HepG2 (cell line): ENCODE measurements around the gene KIRREL3. TPM values are rescaled to one million over a fixed set of nuclear protein-coding genes. Genes with fewer than 3 reads are reported as not detected.

Experiments used
- ATAC-seq: fragments of 200-7000 bp; cut with Tn5 transposase; 3 replicates; pipeline ENCODE4 v1.9.1; 2020; ENCODE audit warnings: mild to moderate bottlenecking, moderate library complexity
- BruUV-seq: library from RNA; stranded (reverse); fragments of 400-500 nt; replicated peaks from 2 replicates; lab custom pipeline; 2021; lab: Mats Ljungman, UMichigan
- CTCF ChIA-PET: fragments of 300-600 bp; formaldehyde crosslinking; extraction: SDS; loops from one replicate; lab custom pipeline; 2021; ENCODE audit warnings: low total read pairs, inconsistent platforms, low intra/inter-chr PET ratio; lab: Yijun Ruan, JAX
- POLR2A ChIA-PET: fragments of 350-600 bp; sonication (Branson Sonifier 250); formaldehyde crosslinking; loops from one replicate; lab custom pipeline; 2020; ENCODE audit warnings: antibody characterized with exemption, inconsistent platforms; lab: Yijun Ruan, JAX
- DNase-seq: peaks from one replicate; pipeline ENCODE4 v3.0.0-alpha.2; 2015; ENCODE audit warnings: low spot score
- FAIRE-seq: peaks from 3 replicates; lab custom pipeline; 2011; peaks lifted over from hg19 to GRCh38; lab: Jason Lieb, UNC
- H2AFZ ChIP-seq: one replicate; pipeline ENCODE4 v1.6.1; 2011; ENCODE audit warnings: low read length, inconsistent platforms
- H3K27ac ChIP-seq: fragments of 300-600 bp; 3 replicates; pipeline ENCODE4 v1.8.0; 2011; ENCODE audit warnings: mixed run types, mild to moderate bottlenecking, mixed read lengths, low read length, inconsistent platforms; ENCODE audit not compliant: insufficient read depth; ENCODE audit errors: extremely low read length
- H3K27me3 ChIP-seq, 2 experiments: fragments of 200-600 bp in 1 of 2; 2 replicates in 1 of 2; 3 replicates in 1 of 2; pipeline versions ENCODE4 v1.6.0 to v1.8.0; 2011; ENCODE audit warnings: low read length in 2 of 2, mild to moderate bottlenecking in 2 of 2, moderate library complexity in 2 of 2, inconsistent platforms in 1 of 2; ENCODE audit not compliant: insufficient read depth in 2 of 2, control insufficient read depth in 1 of 2
- H3K36me3 ChIP-seq, 2 experiments: fragments of 200-600 bp in 1 of 2; replicated peaks in 1 of 2; 2 replicates in 1 of 2; 3 replicates in 1 of 2; pipeline versions ENCODE4 v1.5.1 to v1.8.0; 2011; ENCODE audit warnings: low read length in 2 of 2, inconsistent platforms in 1 of 2; ENCODE audit not compliant: insufficient read depth in 2 of 2, control insufficient read depth in 1 of 2
- H3K4me1 ChIP-seq: 2 replicates; pipeline ENCODE4 v1.5.1; 2012; ENCODE audit warnings: low read length, inconsistent platforms; ENCODE audit not compliant: insufficient read depth
- H3K4me2 ChIP-seq: 2 replicates; pipeline ENCODE4 v1.6.0; 2011; ENCODE audit warnings: low read depth, low read length, inconsistent platforms
- H3K4me3 ChIP-seq, 3 experiments: fragments of 200-600 bp in 1 of 3; sonication (generic), shearing (Covaris generic) in 1 of 3; replicated peaks in 1 of 3; 2 replicates each; pipeline ENCODE4 v1.5.1; 2011 to 2016; ENCODE audit warnings: low read length in 3 of 3, inconsistent platforms in 2 of 3, low read depth in 2 of 3, mild to moderate bottlenecking in 2 of 3, control low read depth in 1 of 3, mixed read lengths in 1 of 3; ENCODE audit not compliant: insufficient read depth in 1 of 3
- H3K79me2 ChIP-seq: one replicate; pipeline ENCODE4 v1.6.1; 2011; ENCODE audit warnings: low read length, inconsistent platforms; ENCODE audit not compliant: insufficient read depth
- H3K9ac ChIP-seq: 2 replicates; pipeline ENCODE4 v1.6.0; 2011; ENCODE audit warnings: mild to moderate bottlenecking, low read depth, low read length, inconsistent platforms; ENCODE audit not compliant: insufficient read depth
- H3K9me3 ChIP-seq: 2 replicates; pipeline ENCODE4 v1.5.1; 2012; ENCODE audit warnings: mild to moderate bottlenecking, low read length
- H4K20me1 ChIP-seq: 2 replicates; pipeline ENCODE4 v1.6.0; 2011; ENCODE audit warnings: inconsistent platforms, mild to moderate bottlenecking, low read length, moderate library complexity; ENCODE audit not compliant: insufficient read depth
- BRD4 ChIP-seq: sonication (generic); formaldehyde crosslinking; IDR thresholded peaks from 2 replicates; pipeline ENCODE4 v1.4.0; 2020; ENCODE audit warnings: missing genetic modification reagents
- CHCHD3 ChIP-seq: sonication (generic); formaldehyde crosslinking; IDR thresholded peaks from 2 replicates; pipeline ENCODE4 v1.8.0; 2022; ENCODE audit warnings: mild to moderate bottlenecking, missing genetic modification reagents, moderate library complexity
- HMG20B ChIP-seq: conservative IDR thresholded peaks from 2 replicates; pipeline ENCODE4 v1.6.1; 2016; ENCODE audit warnings: missing genetic modification reagents, missing compliant biosample characterization
- KDM2A ChIP-seq: sonication (generic); formaldehyde crosslinking; IDR thresholded peaks from 2 replicates; pipeline ENCODE4 v1.4.0; 2020; ENCODE audit warnings: low read depth, missing genetic modification reagents, borderline replicate concordance
- MAFK ChIP-seq, 2 experiments: IDR thresholded peaks in 1 of 2; conservative IDR thresholded peaks in 1 of 2; 2 replicates each; pipeline ENCODE4 v1.6.1; 2011; ENCODE audit warnings: improper control_type of control experiment in 2 of 2, low read length in 2 of 2
- PLSCR1 ChIP-seq: sonication (generic); formaldehyde crosslinking; IDR thresholded peaks from 2 replicates; pipeline ENCODE4 v1.5.0; 2020; ENCODE audit warnings: missing genetic modification reagents, mild to moderate bottlenecking, borderline replicate concordance
- POGZ ChIP-seq: sonication (generic); formaldehyde crosslinking; IDR thresholded peaks from 2 replicates; pipeline ENCODE4 v1.4.0; 2020; ENCODE audit warnings: mild to moderate bottlenecking, missing genetic modification reagents
- U2AF1 ChIP-seq: fragments of 200-400 bp; formaldehyde crosslinking; optimal IDR thresholded peaks from 2 replicates; pipeline ENCODE3; 2017; ENCODE audit warnings: mild to moderate bottlenecking, low read depth, low read length
- ZNF326 ChIP-seq: sonication (generic); formaldehyde crosslinking; IDR thresholded peaks from 2 replicates; pipeline ENCODE4 v1.4.0; 2020; ENCODE audit warnings: missing genetic modification reagents, borderline replicate concordance
- ZNF337 ChIP-seq: sonication (generic); formaldehyde crosslinking; IDR thresholded peaks from 2 replicates; pipeline ENCODE4 v1.5.1; 2020; ENCODE audit warnings: missing genetic modification reagents, low read depth, mild to moderate bottlenecking, borderline replicate concordance
- ZNF432 ChIP-seq: sonication (generic); formaldehyde crosslinking; IDR thresholded peaks from 2 replicates; pipeline ENCODE4 v1.5.0; 2020; ENCODE audit warnings: missing genetic modification reagents, mild to moderate bottlenecking, borderline replicate concordance
- ZNF615 ChIP-seq: sonication (generic); formaldehyde crosslinking; IDR thresholded peaks from 2 replicates; pipeline ENCODE4 v1.5.0; 2020; ENCODE audit warnings: mild to moderate bottlenecking, missing genetic modification reagents, borderline replicate concordance
- ZNF766 ChIP-seq: sonication (generic); formaldehyde crosslinking; IDR thresholded peaks from 2 replicates; pipeline ENCODE4 v1.5.0; 2020; ENCODE audit warnings: missing genetic modification reagents, borderline replicate concordance
- ZNF850 ChIP-seq: sonication (generic); formaldehyde crosslinking; conservative IDR thresholded peaks from 2 replicates; pipeline ENCODE4 v1.9.0; 2021; ENCODE audit warnings: mild to moderate bottlenecking, missing genetic modification reagents
- WGBS: methylation state at CpG from one replicate; pipeline ENCODE4 v1.1.6; 2017; ENCODE audit warnings: low lambda C conversion rate; 5-methylcytosine and 5-hydroxymethylcytosine counted together
- in situ Hi-C: cut with HindIII; loops from 2 replicates; pipeline ENCODE4 v1.10.0; 2017; ENCODE audit warnings: low pct_unique_long_range_greater_than_20kb; ENCODE audit not compliant: extremely low pct_ligation_motif_present
- intact Hi-C: fragments of 100-400 bp; cut with micrococcal nuclease; formaldehyde crosslinking; loops from one replicate; pipeline ENCODE4 v1.10.0; 2022; ENCODE audit not compliant: unreplicated experiment
- polyA plus RNA-seq, 8 experiments: library from polyadenylated mRNA; depleted of rRNA in 3 of 8; stranded (reverse) in 7 of 8; unstranded in 1 of 8; fragments of >200 nt; fragmentation: Illumina TruSeq in 4 of 8; extraction: Trizol in 4 of 8; gene quantifications; 2 replicates each; pipeline versions ENCODE4 v1.2.1 to v1.2.3, GENCODE V29; 2011 to 2016; ENCODE audit warnings: low read depth in 4 of 8, missing spikeins in 1 of 8, mixed read lengths in 1 of 8; ENCODE audit not compliant: insufficient read depth in 1 of 8
- total RNA-seq, 5 experiments: library from RNA; depleted of rRNA; stranded (reverse); fragments of >200 nt; fragmentation: Illumina TruSeq; extraction: Trizol; gene quantifications; 2 replicates each; pipeline ENCODE4 v1.2.3, GENCODE V29; 2016; ENCODE audit warnings: low read depth in 1 of 5

The KIRREL3 gene
- total and polyA plus RNA-seq, 2 of the 13 experiments (the other 11 are each of a cell fraction or from before 2014, with no cell fraction given): not detected

- TF ChIP-seq MAFK (conservative IDR thresholded peaks at IDR 0.05 in 1 of 2, IDR thresholded peaks at IDR 0.05 in 1 of 2; ENCODE audit: low read length in 2 of 2): no peak
- TF ChIP-seq PLSCR1 (CRISPR knock-in tag): no peak
- TF ChIP-seq BRD4 (CRISPR knock-in tag): no peak
These were observed 487.5 kb downstream of the KIRREL3 start (continued) for GRCh38 chr11:126512741-126513715.

GRCh38 chr11:126512251-126512650 is 488.3 kb downstream of the KIRREL3 start:
- ATAC-seq: no peak
- no peak overlapping the region for H3K4me2 ChIP-seq
- TF ChIP-seq ZNF615 (CRISPR knock-in tag): no peak
- no peak for TF ChIP-seq HMG20B
- no peak for TF ChIP-seq ZNF850 (CRISPR knock-in tag)
- no peak for TF ChIP-seq POGZ (CRISPR knock-in tag)
- no peak for TF ChIP-seq CHCHD3 (CRISPR knock-in tag)
- no peak for TF ChIP-seq U2AF1
- TF ChIP-seq ZNF432: no peak
- no peak for TF ChIP-seq KDM2A (CRISPR knock-in tag)
- no peak for TF ChIP-seq ZNF766 (CRISPR knock-in tag)
- TF ChIP-seq ZNF337 (CRISPR knock-in tag): no peak
- no peak for TF ChIP-seq ZNF326 (CRISPR knock-in tag)
- TF ChIP-seq, all 625 proteins: peak for 0
- Histone ChIP-seq H3K36me3 (no peaks in the 10 kb centered on the region), H2AFZ (no peak overlapping the region), H3K9ac (no peak overlapping the region), H3K4me1 (no peaks in the 10 kb centered on the region), H3K27me3 (peaks cover 0 to 34% of the 10 kb centered on the region in 2 experiments; a peak in 2 of 5 replicates), H3K9me3 (no peaks in the 10 kb centered on the region), H3K4me3 (no peak overlapping the region), H3K79me2 (no peaks in the 10 kb centered on the region), H3K27ac (no peak overlapping the region), H4K20me1 (no peaks in the 10 kb centered on the region)
- BruUV-seq: no TSS peak
- POLR2A ChIA-PET: no interaction called here
- FAIRE-seq: no peak
- intact Hi-C loops: no loop called here
- CTCF ChIA-PET: no interaction called here
- in situ Hi-C loops: no loop called here
- no peak for DNase-seq
- 5% methylated on average over 5 of the region's 8 CpGs for WGBS
